ENCODE results near the gene C1QB.

The C1QB gene, protein sequence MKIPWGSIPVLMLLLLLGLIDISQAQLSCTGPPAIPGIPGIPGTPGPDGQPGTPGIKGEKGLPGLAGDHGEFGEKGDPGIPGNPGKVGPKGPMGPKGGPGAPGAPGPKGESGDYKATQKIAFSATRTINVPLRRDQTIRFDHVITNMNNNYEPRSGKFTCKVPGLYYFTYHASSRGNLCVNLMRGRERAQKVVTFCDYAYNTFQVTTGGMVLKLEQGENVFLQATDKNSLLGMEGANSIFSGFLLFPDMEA

DNA sequence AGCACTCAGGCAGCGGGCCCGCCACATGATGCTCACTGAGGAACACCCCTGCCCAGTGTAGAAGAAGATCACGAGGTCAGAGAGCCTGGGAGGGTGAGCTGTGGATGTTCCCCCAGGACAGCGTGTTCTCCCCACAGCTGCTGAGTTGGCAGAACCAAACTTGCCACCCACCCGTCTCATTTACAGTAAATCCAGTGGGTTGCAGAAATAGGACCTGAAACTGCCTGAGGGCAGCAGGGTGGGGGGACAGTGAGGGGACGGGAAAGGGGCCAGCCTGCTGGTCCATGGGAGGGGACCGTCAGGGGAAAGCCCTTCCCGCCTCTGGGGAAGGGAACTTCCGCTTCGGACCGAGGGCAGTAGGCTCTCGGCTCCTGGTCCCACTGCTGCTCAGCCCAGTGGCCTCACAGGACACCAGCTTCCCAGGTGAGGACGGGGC lies at the start of gene C1QB:
Gene C1QB, plus strand, starts transcription at position 356 of the 436 bp plus-strand sequence. CDS start 6,227 bp downstream, outside the sequence.
- no peak for DNase-seq

DNA sequence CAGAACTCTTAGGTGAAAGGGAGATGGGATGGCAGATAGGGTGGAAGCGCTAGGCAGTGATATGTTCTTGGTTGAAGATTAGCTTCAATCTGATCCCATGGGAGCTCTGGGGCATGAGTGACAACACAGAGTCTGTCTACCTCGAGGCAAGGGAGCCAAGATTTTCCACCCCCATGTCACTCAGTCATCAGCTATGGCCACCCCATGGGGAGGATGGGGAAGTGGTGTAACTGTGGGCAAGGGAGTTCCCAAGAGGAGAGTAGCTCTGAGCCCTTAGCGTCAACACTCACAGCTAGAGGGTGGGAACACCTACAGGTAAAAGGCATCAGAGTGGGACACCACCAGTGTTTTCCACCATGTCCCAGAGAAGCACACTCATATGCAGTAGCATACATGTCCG lies 46.9 kb upstream of the C1QB start:
- DNase-seq: no peak

DNA sequence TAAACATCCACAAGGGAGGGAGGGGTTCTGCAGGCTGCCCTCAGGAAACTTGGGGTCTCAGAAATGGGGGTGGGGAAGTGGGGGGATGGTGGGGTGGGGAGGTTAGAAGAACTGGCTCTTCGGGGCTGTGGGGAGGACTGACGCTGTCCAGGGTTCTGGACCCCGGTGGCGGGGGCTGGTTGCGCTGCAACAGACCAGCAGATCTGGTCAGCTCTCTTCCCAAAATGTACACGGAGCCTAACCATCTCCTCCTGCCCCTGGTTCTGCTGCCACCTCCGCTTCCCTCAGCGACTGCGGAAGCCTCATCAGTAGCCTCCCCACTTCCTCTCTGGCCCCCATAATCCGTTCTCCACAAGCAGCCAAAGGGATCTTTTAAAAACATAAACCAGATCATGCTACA lies 45.9 kb upstream of the C1QB start:
- DNase-seq: no peak

DNA sequence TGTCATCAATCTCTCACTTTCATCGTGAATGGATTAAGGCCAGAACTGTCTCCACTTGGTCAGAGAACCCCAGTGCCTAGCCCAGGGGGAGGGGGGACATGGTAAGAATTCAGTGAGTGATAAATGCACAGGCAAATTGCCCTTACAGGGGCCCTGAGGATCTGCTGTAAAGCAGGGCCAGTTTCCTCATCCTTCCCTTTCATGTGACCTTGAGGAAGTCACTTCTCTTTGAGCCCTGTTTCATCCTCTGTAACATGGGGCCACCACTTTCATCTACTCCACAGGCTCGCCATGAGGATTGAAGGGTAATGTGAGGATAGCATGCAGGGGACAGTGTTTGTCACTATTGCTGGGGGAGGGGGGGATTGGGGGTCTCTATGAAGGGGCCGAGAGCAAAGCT lies 44.7 kb upstream of the C1QB start:
- no peak for DNase-seq

DNA sequence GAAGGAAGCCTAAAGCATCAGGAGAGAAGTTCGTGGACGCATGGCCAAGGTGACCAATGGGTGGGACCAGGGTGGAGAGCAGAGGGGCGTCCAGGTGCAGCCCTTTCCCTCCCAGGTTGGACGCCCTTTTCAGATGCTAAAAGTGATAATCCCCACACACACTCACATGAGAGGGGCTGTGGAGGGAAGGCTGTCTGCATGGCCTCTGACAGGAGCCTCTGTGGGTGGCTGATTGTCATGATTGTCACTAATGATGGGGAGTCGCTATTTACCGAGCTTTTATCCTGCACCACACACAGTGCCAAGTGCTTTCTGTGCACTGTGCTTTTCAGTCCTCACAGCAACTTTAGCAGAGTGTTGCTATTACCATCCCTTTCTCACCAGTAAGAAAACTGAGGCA lies 43.7 kb upstream of the C1QB start:
- DNase-seq: no peak

DNA sequence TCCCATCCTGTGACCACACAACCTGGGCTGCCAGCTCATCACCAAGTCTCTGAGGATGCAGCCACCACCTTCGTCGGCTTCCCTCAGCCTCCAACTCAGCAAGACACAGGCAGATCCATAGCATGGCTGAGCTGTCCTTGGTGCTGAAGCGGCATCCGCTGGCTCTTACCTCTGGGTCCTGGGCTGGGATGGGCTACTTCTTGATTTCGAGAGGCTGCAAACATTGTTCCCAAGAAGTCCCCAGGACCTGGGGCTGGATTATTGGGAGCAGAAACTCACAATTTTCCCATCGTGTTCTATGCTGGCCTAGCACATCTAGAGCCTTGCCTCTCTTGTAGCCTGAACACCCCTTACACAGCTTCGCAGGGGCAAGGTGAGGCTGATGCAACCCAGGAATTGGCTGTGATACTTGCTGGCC lies 41.5 kb upstream of the C1QB start:
- peak; percentile 26 to 41 for DNase-seq

DNA sequence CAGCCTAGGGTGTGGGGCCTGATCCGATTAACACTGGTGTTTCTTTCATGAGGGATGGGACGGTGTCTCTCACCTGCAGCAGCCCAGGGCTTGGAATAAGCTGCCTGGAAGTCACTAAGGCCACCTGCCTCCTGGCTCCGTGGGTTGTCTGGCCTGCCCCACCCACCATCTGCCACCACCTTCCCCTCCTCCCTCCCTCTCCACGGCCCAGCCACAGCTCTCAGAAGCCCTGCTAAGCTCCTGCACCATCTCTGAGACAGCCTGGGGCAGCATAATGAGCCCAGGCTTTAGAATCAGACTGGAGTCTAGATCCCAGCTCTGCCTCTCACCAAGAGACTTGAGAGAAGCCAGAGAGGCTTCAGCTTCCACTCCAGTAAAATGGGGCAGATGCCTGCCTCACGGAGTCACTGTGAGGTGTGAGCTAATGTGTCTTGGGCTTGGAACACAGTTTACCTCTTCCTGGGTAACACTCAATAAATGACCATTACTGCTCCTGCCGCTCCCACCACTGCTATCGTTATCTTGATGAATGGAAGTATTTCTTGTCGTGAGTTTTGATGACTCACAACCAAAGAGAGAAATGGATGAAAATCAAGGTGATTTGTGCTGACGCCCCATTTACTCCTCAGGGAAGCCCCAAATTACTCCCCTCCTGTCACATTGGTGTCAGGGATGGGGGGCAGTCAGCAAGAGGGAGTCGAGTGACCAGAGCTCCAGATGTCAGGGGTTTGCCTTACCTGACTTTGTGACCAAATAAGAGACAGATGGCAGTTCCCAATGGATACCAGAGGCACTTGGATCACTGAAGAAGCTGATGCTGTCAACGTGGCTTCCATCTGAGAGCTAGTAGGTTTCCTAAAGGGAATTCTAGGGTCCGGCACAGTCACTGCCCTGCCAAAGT lies 40.1 kb upstream of the C1QB start:
- DNase-seq: no peak

DNA sequence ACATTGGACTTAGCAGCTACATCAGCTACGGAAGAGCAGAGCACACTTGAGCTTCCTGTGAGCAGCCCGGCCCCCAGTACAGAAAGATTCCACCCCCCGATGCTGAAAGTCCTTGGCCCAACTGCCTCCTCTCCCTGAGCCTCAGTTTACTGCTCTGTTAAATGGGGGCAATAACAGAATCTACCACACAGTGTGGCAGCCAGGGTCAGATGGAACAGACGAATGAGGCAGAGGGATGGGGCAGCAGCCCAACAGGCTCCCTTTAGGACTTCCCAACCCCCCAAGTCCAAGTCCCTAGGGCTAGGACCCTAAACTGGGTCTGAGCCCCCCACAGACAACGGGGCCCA lies 39.5 kb upstream of the C1QB start:
- no peak for DNase-seq

DNA sequence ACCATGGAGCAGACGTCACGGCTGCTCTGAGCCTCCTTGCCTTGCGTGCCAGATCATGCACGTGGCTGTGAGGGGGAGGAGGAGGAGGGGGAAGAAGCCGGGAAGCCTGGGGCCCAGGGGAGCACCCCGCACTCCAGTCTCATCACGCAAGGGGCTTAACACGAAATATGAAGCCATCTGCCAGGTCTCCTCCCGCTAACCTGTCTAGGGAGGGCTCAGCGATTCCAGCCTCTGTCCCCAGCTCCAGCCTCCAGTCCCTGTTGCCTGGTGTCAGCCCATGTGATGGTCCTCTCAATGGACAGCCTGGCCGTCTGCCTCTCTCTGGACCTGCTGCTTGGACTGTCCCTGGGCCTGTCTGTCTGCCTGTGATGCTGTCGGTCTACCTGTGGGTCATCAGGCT lies 39.1 kb upstream of the C1QB start:
- DNase-seq: no peak

DNA sequence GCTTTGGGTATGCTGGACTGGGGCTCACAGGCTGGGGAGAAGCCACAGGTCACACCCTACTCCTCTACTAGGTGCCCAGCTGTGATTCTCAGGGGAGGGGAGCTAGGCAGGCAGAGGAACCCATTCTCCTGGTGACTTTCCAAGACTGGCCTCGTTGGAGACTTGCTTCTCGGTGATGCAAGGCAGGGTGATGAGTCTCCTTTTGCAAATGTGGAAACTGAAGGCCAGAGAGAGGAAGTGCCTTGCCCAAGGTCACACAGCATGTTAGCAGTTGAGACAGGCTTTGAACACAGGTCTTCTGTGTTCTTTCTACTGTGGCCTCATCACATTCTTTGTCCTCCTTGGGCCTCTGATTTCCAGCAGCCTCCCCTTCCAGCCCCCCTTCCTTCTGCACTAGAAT lies 37.1 kb upstream of the C1QB start:
- no peak for DNase-seq

DNA sequence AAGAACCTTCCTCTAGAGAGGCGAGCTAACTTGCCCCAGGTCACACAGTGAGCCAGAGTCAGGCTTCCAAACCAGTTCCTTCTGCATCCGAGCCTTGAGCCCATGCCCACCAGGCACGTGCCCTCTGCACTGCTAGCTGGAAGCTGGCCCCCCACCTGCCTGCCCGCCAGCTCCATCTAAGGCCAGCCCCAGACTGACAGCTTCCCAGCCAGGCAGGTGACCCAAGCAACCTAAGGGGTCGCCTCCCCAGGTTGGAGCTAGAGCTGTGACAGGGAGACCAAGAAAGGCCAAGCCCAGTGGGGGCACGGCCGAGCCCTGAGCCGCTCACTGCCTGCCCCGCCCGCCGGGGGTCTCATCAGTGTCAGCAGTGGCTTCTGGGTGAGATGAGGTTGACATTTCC lies 36.5 kb upstream of the C1QB start:
- DNase-seq: no peak

DNA sequence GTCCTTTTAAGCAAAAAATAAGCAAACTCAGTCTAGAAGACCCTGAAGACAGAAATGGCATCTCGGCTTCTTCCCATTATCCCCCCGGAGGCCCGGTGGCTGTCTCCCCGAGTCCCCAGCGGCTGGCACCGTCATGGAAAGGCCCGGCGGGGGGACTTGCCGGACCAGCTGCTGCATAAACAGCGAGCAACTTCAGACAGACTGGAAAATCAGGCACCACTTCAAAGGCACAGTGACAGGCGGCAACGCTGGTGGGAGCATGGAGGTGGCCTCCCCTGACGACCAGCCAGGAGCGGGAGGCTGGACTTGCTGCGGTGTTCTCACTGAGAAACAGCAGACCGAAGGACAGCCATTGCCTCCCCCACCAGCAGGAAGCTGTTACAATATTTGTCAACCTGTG lies 35.0 kb upstream of the C1QB start:
- no peak for DNase-seq

DNA sequence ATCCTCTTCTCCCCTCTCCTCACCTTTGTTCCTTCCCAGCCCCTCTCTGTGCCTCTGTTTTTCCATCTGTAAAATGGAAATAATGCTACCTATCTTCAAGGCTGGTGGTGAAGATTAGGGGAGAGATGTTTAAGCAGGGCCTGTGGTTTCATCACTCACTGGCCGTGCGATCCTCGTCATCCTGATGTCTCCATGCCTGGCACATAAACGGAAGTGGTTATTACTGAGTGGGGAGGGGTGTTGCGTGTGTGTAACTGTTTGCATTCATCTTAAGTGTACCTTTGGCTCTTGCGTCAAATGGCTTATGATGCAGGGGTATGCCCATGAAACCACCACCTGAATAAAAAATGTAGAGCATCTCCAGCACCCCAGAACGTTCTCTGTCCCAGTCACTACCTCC lies 33.8 kb upstream of the C1QB start:
- DNase-seq: no peak

DNA sequence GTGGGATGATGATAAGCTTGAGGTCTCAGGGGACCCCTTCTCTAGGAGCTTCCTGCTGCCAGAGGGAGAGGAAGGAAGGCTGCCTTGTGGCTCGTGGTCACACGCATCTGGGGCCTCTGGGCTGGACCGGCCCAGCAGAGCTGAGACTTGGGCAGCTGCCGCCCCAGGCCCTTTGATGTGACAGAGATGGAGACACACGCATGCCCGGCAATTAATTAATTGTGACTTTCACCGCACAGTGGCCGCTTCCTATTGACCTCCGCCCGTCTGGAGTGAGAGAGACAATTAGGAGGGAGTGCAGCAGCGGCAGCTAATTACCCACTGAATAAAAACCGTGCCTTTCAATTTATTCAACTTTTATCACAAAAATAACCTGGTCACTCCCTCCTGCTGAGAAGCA lies 33.2 kb upstream of the C1QB start:
- no peak for DNase-seq

DNA sequence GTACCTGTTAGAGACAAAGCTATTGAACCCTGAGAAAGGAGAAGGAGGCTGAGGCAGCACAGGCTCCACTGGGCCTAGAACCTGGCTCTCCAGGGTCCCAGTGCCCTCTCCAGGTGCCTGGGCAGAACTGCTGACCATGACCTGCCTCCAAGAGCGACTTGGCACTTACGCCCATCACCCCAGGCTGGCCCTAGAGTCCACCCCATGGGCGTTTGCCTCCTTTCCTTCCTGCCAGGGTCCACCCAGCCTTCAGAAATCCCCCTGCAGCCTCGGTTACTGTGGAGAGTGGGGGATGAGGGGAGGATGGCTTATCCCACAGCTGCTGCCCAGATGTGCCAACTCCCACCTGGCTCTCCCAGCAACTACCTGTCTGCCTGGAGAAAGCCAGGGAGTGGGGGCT lies 31.3 kb upstream of the C1QB start:
- no peak for DNase-seq

DNA sequence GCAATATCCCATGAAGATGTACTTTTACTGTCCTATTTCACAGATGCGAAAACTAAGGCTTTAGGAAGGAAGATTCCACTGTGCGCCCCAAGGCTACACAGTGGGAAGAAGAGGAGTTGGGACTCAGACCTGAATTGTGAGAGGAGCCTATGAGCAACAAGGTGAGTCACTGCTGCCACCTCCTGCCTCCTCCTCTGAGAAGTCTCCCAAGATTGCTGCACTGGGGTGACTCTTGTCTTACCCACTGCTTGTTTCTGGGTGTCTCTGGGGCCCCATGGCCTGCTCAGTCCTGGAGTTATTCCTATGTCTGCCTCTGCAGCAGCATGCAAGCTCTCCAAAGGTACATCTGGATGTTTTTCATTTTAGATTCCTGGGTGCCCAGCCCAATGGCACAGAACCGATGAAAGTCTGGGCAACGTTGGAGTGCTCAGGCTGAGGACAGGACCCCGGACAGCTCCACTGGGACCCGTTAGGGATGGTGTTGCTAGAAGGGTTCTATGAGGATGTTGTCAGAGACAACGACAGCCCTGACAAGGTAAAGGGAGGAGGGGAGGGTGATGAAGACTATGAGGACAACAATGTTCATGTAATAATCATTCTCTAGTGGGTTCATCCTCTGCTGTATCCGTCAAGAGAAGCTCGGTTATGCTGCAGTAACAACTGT lies 27.6 kb upstream of the C1QB start:
- no peak for DNase-seq

DNA sequence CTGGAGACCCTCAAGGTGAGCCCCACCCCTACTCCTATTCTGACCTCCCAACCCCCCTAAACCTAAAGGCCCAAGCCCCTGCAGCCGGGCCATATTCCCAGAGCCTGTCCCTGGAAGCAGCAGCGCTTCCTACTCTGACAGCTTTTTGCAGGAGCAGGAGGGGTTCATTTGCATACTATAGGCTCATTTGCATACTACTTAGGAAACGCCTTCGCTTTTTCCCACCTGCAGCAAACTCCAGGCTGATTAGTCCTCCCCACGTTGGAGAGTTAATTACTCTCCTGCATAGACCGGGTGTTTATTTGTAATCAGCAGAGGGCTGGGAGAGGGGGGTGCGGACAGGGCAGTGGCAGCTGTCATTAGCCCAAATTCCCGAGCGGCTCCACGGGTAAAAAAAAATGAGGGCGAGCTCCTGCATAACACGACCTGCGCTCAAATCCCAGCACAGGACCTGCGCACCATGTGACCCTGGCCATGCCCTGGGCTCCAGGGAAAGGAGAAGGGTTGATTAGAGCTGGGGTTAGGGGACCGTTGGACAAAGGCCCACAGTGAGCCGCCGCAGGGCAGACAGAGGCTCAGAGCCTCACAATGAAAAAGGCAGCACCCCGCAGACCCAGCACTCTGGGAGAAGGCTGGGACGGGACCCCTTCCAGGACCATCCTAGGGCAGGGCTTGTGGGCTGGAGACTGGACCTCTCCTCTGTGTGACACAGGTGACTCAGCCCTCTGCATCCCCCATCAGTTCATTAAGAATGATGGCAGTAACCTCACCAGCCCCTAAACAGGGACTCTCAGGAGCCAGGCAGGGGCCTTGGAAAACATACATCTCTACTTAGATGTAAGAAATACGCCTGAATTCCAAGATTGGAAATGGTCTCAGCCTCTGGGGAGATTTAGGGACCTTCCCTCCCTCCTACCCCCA lies 26.5 kb upstream of the C1QB start:
- DNase-seq: no peak

DNA sequence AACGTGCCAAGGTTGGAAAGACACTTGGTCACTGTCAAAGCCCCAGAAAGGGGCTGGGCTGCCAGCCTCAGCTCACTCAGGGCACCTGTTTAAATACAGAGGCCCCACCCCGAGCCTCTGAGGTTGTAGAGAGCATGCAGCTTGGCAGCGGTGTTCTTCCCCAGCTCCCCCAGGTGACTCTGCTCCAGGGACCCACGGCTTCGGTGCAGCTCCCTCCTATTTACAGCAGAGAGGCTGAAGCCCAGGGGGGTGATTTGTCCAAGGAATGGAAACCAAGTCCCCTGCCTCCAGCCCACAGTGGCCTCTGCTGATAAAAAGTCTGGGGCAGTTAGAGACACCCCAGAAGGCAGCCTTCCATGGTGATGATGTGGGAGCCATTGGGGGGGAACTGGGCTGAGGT lies 25.7 kb upstream of the C1QB start:
- DNase-seq: no peak

DNA sequence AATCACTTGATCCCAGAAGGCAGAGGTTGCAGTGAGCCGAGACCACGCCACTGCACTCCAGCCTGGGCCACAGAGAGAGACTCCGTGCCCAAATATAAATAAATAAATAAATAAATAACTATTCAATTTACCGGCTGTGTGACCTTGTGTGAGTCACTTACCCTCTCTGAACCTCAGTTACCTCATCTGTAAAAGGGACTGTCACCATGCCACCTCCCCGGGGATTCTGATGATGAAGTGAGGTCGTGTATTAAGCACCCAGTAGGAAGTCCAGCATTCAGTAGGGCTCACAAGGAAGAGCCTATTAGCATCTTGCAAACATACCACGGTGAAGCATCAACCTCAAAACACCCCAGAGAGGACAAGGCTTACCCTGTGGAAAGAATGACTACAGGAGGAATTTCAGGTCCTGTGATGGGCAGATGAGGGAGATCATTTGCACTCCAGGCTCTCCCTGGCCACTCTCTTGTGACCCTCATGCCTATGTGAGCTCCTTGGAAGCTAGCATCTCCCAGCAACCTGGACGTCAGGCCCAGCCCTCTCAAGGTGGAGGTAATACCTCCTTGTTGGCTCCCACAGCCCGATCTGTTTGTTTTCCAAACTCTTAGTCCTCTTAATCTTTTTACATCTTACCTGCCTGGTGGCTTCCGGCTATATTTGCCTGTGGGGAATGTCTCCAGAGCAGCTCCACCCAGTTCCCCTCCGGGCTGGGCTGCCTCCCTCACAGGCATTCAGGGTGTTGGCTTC lies 24.2 kb upstream of the C1QB start:
- DNase-seq: no peak

DNA sequence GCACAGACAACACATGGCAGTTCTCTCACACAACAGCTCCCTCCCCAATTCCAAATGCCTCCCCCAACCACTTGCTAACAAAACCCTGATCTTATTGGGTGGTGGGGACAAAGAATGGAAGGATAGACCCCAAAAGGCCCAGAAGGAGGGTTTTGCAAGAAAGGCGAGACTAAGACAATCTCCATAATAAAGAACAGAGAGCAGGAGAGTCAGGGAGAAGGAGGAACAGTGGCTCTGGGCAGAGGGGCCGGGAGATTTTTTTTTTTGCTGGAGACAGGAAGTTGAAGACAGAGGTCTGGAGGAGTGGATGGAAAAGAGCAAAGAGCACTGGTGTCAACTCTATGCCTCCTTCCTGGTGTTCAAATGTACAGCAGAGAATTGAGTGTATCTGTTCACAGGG lies 23.1 kb upstream of the C1QB start:
- DNase-seq: no peak

DNA sequence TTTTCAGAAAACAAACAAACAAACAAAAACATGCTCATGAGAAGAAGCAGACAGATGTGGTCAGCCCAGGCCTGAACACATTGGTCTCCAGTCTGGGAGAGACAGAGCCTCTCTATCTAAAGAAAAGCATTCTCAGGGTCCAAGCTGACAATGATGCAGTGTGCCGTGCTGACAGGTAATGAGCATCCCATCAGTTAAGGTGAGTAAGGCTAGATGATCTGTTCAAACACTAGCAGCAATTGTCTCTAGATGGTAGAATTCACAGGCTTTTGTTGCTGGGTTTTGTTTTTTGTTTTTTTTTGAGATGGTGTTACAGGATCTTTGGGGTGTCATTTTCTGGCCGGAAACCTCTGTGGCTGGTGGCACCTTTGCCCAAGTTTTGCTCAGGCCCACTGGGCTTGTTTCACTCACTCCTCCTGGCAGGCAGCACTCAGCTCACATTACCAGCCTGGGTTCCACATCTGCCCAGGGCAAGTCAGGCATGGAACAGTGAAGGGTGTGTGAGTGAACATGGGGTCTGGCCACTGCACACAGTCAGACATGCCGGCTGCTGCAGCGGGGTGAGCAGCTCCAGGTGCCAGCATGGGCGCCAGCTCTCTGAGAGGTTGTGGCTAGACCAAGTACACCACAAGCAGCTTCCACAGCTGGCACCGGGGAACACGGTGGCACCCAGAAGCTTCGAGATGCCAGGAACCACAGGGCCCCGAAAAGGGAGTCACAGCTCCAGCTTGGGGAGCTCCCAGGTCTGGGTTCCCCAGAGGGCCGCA lies 19.2 kb upstream of the C1QB start:
- no peak for DNase-seq
